Activated naive CD8-positive, alpha-beta T cell treated with anti-CD3 and anti-CD28 coated beads, Interleukin-2, amount 50 U/mL, for 24 hours (primary cell): Measurements from ENCODE around the gene RARB.

Experiments
- ATAC-seq: fragments of 150-1000 bp; cut with Tn5 transposase; one replicate; pipeline ENCODE4 v1.10.0; 2021
- DNase-seq: peaks from one replicate; pipeline ENCODE4 v3.0.0; 2021
- H3K27ac Mint-ChIP-seq: one replicate; pipeline ENCODE4 v1.8.0; 2021; ENCODE audit warnings: mild to moderate bottlenecking, mixed read lengths
- H3K27me3 Mint-ChIP-seq: one replicate; pipeline ENCODE4 v1.8.0; 2021; ENCODE audit warnings: mixed read lengths
- H3K36me3 Mint-ChIP-seq: one replicate; pipeline ENCODE4 v1.8.0; 2021; ENCODE audit warnings: low read depth, mixed read lengths
- H3K4me1 Mint-ChIP-seq: one replicate; pipeline ENCODE4 v1.8.0; 2021; ENCODE audit warnings: mixed read lengths
- H3K4me3 Mint-ChIP-seq: one replicate; pipeline ENCODE4 v1.8.0; 2021; ENCODE audit warnings: mild to moderate bottlenecking, moderate library complexity, mixed read lengths
- H3K9me3 Mint-ChIP-seq: one replicate; pipeline ENCODE4 v1.8.0; 2021; ENCODE audit warnings: mixed read lengths

RARB gene

GRCh38 chr3:25540273-25540672 lies 112.2 kb downstream of the RARB start:
- DNase-seq = no peak
- H3K27ac Mint-ChIP-seq = no peak overlapping the region
- no peaks in the 10 kb centered on the region for H3K4me1 Mint-ChIP-seq
- H3K4me3 Mint-ChIP-seq = no peak overlapping the region
- H3K27me3 Mint-ChIP-seq = peaks cover 5% of the 10 kb centered on the region
- H3K9me3 Mint-ChIP-seq = no peaks in the 10 kb centered on the region
- H3K36me3 Mint-ChIP-seq = no peaks in the 10 kb centered on the region
- no peak for ATAC-seq

- ATAC-seq (no peak), DNase-seq (no peak)
- no peaks in the 10 kb centered on the region for H3K9me3 Mint-ChIP-seq
- no peaks in the 10 kb centered on the region for H3K36me3 Mint-ChIP-seq
- H3K4me1 Mint-ChIP-seq = no peaks in the 10 kb centered on the region
- peaks cover 4% of the 10 kb centered on the region for H3K27me3 Mint-ChIP-seq
- H3K27ac Mint-ChIP-seq = no peak overlapping the region
- no peak overlapping the region for H3K4me3 Mint-ChIP-seq
Observed at GRCh38 chr3:25542492-25543039, 114.5 kb downstream of the RARB start.

DNA sequence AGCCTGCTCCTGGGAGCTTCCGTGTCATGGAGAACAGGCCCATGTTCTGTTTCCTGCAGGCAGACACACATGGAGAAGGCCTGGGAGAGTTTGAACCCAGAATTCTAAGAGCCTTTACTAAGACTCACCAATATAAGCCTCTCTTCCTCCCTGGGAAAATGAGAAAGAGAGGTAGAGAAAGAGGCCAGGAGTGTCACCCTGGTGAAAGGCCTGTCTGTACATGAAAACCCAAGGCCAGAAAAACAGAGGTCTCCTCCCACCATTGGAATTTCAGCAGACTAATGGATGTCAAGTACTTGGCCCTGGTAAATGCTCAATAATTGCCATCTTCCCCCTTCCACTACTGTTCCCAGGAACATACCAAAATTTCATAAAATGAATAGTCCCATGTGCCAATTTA lies 119.0 kb downstream of the RARB start:
- no peak overlapping the region for H3K27ac Mint-ChIP-seq
- no peaks in the 10 kb centered on the region for H3K9me3 Mint-ChIP-seq
- H3K4me3 Mint-ChIP-seq = no peak overlapping the region
- DNase-seq (no peak), ATAC-seq (no peak)
- H3K4me1 Mint-ChIP-seq = no peaks in the 10 kb centered on the region
- peaks cover 3% of the 10 kb centered on the region for H3K27me3 Mint-ChIP-seq
- no peaks in the 10 kb centered on the region for H3K36me3 Mint-ChIP-seq

DNA sequence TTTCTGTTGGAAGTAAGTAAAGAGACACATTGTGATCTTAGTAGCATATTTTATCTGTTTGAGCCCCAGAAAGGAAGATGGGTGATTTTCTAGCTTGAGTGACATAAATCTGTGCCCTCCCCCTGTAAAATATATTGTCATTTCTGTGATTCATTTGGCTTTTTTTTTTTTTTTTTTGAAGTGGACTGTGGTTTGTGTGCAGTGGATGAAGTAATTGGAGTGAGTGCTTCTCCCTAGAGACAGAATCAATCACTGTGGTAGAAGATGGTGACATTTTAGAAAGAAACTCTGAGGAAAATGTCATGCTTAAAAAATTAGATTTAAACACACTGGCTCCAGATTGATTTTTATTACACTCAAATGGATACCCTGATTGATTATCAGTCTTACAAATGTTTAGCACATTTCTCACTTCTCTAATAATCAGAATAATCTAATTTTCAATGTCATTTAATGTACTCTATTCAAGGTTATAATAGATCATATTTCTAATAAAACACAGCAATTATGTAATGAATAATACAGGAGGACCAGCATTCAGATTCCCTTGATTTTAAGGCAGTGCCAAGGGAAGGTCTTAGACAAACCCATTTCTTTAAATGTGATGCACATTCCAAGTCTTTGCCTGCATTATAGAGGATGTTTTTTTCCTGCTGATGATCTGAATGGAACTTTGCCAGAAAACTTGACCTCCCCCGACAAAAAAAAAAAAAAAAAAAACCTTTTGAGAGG lies 120.0 kb downstream of the RARB start:
- Mint-ChIP-seq H3K36me3 (no peaks in the 10 kb centered on the region), H3K4me1 (no peaks in the 10 kb centered on the region)

GRCh38 chr3:25548836-25549235 lies 120.8 kb downstream of the RARB start:
- no peak overlapping the region for H3K4me3 Mint-ChIP-seq

More for the DNA sequence above, 120.0 kb downstream of the RARB start:
- no peak overlapping the region for H3K4me3 Mint-ChIP-seq
- ATAC-seq (no peak), DNase-seq (no peak)
- no peaks in the 10 kb centered on the region for H3K9me3 Mint-ChIP-seq
- H3K27me3 Mint-ChIP-seq = peaks cover 6% of the 10 kb centered on the region
- no peak overlapping the region for H3K27ac Mint-ChIP-seq

GRCh38 chr3:25552251-25552650 lies 124.2 kb downstream of the RARB start:
- Mint-ChIP-seq H3K9me3 (no peaks in the 10 kb centered on the region), H3K4me1 (no peaks in the 10 kb centered on the region), H3K4me3 (no peak overlapping the region), H3K36me3 (no peaks in the 10 kb centered on the region), H3K27ac (no peak overlapping the region), H3K27me3 (peaks cover 6% of the 10 kb centered on the region)
- ATAC-seq = no peak
- DNase-seq = no peak

More at GRCh38 chr3:25548836-25549235, 120.8 kb downstream of the RARB start:
- no peaks in the 10 kb centered on the region for H3K9me3 Mint-ChIP-seq
- H3K36me3 Mint-ChIP-seq = no peaks in the 10 kb centered on the region
- DNase-seq = no peak
- H3K27ac Mint-ChIP-seq = no peak overlapping the region
- ATAC-seq = no peak
- no peaks in the 10 kb centered on the region for H3K4me1 Mint-ChIP-seq
- peaks cover 6% of the 10 kb centered on the region for H3K27me3 Mint-ChIP-seq

- DNase-seq (no peak), ATAC-seq (no peak)
- Mint-ChIP-seq H3K27ac (no peak overlapping the region), H3K4me3 (no peak overlapping the region), H3K36me3 (no peaks in the 10 kb centered on the region), H3K27me3 (peaks cover 2% of the 10 kb centered on the region), H3K4me1 (no peaks in the 10 kb centered on the region), H3K9me3 (no peaks in the 10 kb centered on the region)
Observed at GRCh38 chr3:25554376-25554775, 126.3 kb downstream of the RARB start.

DNA sequence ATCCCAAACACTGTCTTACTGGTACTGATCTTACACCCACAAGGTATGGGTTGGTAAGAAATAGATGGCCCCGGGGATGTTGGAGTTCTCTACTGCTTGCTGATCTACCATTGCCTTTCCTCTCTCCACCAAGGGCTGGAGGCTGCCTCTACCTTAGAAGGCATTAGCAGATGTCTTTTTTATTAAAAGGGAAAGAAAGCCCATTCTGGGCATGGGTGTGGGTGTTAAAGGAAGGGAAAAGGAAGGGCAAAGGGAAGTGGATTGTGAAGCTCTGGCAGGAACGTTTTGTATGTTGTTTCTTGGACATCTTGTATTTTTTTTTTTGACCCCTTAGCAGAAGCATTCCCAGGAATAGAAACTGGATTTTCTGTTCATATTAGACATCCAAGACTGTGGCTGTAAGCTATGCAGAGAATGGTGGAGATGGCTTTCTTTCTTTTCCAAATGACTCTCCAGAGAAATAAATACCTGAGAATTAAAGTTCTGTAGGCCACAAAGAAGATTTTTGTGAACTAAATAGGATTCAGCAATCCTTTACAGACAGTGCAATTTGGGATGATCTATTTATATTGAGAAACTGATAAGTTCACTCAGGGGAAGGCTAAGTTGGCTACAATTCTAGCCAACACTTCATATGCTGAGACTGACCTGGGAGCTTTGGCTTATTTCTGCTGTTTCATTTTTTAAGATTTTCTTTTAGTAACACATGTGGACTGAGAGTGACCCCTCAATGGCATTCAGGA lies 127.8 kb downstream of the RARB start:
- Mint-ChIP-seq H3K27ac (no peak overlapping the region), H3K27me3 (peaks cover 2% of the 10 kb centered on the region), H3K36me3 (no peaks in the 10 kb centered on the region), H3K4me3 (no peak overlapping the region), H3K4me1 (no peaks in the 10 kb centered on the region), H3K9me3 (no peaks in the 10 kb centered on the region)
- DNase-seq = no peak
- ATAC-seq = no peak

DNA sequence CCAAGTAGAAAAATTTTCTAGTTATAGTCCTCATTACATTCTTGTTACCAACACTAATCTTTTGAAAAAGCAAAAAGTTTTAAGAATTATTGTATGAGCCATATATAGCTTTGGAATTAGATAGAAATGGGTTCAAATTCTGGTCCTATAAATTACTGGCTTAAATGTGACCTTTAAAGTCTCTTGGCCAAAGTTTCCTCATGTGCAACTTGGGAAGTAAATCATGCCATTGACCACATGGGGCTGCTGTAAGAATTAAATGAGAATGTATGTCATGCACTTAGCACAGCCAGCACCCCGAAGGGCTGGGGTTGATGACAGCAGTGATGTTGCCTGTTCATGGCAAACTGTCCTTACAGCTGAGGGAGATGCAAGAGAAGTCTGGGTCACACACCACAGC lies 128.4 kb downstream of the RARB start:
- Mint-ChIP-seq H3K4me3 (no peak overlapping the region), H3K4me1 (no peaks in the 10 kb centered on the region), H3K27me3 (peaks cover 2% of the 10 kb centered on the region), H3K9me3 (no peaks in the 10 kb centered on the region), H3K27ac (no peak overlapping the region), H3K36me3 (no peaks in the 10 kb centered on the region)
- ATAC-seq (no peak), DNase-seq (no peak)

DNA sequence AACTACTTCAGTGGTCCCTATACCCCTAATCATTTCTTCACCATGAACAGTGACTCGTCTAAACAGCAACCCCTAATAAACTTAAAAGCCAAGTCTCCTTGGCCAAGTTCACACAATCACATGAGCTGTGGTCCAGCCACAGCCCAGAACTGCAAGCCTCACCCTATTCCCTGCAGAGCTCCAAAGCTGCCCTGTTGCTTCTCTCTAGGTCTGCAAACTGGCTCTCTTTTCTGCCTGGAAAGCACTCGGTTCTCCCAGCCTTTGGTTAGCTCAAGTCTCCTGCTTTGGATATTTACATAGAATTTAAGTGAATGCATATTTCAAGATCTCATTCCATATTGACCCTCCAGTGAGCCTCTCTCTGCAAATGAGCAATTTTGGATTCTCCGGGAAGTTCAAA lies 129.6 kb downstream of the RARB start:
- ATAC-seq = no peak
- Mint-ChIP-seq H3K27ac (no peak overlapping the region), H3K27me3 (peaks cover under 1% of the 10 kb centered on the region), H3K4me1 (no peaks in the 10 kb centered on the region), H3K36me3 (no peaks in the 10 kb centered on the region), H3K9me3 (no peaks in the 10 kb centered on the region), H3K4me3 (no peak overlapping the region)
- DNase-seq = no peak

- H3K4me1 Mint-ChIP-seq = no peaks in the 10 kb centered on the region
- H3K36me3 Mint-ChIP-seq = no peaks in the 10 kb centered on the region
- no peaks in the 10 kb centered on the region for H3K9me3 Mint-ChIP-seq
- H3K27me3 Mint-ChIP-seq = no peaks in the 10 kb centered on the region
- DNase-seq = no peak
- no peak overlapping the region for H3K27ac Mint-ChIP-seq
- ATAC-seq = no peak
- no peak overlapping the region for H3K4me3 Mint-ChIP-seq
Observed at GRCh38 chr3:25558121-25558520, 130.1 kb downstream of the RARB start.

DNA sequence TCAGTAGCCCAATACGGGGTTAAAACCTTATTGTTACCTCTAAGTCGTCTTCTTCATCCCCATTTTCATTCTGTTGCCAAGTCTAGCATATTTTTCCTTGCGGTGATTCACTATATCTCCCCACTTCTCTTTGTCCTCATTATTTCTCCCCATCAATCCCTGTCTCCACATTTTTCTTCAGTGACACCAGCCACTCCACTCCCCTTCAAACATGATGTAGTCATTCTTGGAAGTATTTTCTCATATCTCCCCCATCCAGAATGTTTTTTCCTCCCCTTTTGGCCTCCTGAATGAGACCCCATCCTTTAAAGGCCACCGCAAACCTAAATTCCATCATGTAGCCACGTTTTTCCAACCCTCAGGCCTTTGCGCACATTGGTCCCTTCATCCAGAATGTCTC lies 130.7 kb downstream of the RARB start:
- no peaks in the 10 kb centered on the region for H3K9me3 Mint-ChIP-seq
- ATAC-seq (no peak), DNase-seq (no peak)
- no peaks in the 10 kb centered on the region for H3K4me1 Mint-ChIP-seq
- no peaks in the 10 kb centered on the region for H3K27me3 Mint-ChIP-seq
- H3K27ac Mint-ChIP-seq = no peak overlapping the region
- H3K36me3 Mint-ChIP-seq = no peaks in the 10 kb centered on the region
- no peak overlapping the region for H3K4me3 Mint-ChIP-seq

DNA sequence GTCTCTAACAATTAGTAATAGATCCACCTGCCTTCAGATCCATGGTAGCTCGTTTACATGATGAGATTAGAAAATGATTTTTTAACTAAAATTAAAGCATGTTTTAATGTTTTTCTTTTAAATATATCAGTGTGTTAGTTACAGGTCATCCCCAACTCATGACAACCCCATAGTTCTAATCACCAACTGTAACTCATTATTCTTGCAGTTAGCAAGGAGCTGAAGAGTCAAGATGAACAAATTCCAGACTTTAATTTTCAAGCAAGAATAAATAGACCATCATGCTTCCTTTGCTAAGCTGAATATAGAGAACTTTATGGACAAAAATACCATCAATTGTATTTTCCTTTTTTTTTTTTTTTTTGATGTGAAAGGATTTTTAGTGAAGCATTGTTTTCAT lies 135.5 kb downstream of the RARB start:
- DNase-seq = no peak
- no peaks in the 10 kb centered on the region for H3K36me3 Mint-ChIP-seq

DNA sequence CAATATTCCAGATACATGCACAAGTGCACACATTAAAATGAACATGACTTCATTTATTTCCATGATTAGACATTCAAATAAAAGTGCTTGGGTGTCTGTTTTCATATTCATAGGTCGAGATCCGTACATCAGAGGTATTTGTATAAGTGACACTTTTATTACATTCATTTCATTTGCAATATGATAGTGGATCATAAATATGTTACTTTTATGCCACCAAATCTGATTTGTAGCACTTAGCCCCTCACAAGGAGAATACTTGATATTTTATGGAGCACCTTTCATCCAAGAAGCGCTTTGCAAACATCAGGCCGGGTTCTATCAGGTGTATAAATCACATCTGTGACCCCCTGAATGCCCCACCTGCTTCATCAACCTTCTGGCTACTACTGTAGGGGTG lies 136.0 kb downstream of the RARB start:
- Mint-ChIP-seq H3K27me3 (no peaks in the 10 kb centered on the region), H3K27ac (no peak overlapping the region), H3K4me1 (no peaks in the 10 kb centered on the region), H3K9me3 (no peaks in the 10 kb centered on the region), H3K4me3 (no peak overlapping the region), H3K36me3 (no peaks in the 10 kb centered on the region)
- ATAC-seq (no peak), DNase-seq (no peak)

More for the DNA sequence above, 135.5 kb downstream of the RARB start:
- Mint-ChIP-seq H3K27ac (no peak overlapping the region), H3K27me3 (no peaks in the 10 kb centered on the region), H3K4me3 (no peak overlapping the region), H3K4me1 (no peaks in the 10 kb centered on the region), H3K9me3 (no peaks in the 10 kb centered on the region)
- ATAC-seq = no peak

DNA sequence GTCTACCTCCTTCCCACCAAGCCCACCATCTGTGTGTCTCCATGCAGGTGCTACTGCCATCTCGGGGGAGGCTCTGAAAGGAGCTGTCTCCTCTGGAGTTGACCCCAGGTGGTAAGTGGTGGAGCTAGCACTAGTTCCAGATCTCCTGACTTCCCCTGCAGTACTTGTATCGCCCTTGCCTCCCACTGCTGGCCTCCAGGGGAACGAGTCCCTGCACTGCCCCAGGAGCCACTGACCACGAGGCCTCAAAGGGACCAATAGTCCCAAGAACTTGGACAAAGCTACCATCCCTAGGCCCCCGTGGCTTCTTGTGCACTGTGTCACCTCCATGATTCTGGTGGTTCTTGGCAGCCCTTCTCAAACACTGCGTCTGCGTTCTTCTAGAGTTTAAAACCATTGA lies 137.7 kb downstream of the RARB start:
- no peaks in the 10 kb centered on the region for H3K27me3 Mint-ChIP-seq
- no peak overlapping the region for H3K4me3 Mint-ChIP-seq
- no peaks in the 10 kb centered on the region for H3K9me3 Mint-ChIP-seq
- DNase-seq = no peak
- H3K36me3 Mint-ChIP-seq = no peaks in the 10 kb centered on the region
- ATAC-seq = no peak
- no peaks in the 10 kb centered on the region for H3K4me1 Mint-ChIP-seq
- no peak overlapping the region for H3K27ac Mint-ChIP-seq
